ENCODE data around the gene KCNMA1.

The KCNMA1 gene

DNA sequence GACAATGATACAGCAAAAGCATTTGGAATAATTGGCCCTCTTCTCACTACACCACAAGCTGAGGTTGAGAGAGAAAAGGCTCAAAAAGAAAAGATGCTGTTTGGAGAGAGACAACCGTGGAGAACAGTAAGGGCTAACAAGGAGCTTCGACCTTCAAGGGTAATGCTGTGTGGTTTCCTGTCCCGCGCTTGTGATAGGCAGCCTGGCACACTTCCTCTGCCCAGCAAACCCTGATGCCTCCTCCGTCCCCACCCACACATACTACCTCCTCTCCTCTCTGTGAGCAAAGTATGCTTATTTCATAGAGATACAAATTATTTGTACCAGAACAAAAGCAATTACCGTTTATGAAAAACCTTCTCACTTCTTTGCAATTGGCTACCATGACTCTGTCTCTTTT is 755.4 kb downstream of the KCNMA1 start:
- no peak overlapping the region for H2BK120ac ChIP-seq (ENCODE audit: low read depth, low read length)
- no peaks in the 10 kb centered on the region for H3K27me3 ChIP-seq (ENCODE audit: control insufficient read depth in 3 of 3, insufficient read depth in 3 of 3, low read depth in 1 of 3, low read length in 3 of 3)
- no peaks in the 10 kb centered on the region for H3K79me1 ChIP-seq (ENCODE audit: low read depth, low read length)
- no peak overlapping the region for H3K18ac ChIP-seq (ENCODE audit: low read length)
- no peak overlapping the region for H3K9ac ChIP-seq (ENCODE audit: low read depth, low read length, poor library complexity)
- H3K4me3 ChIP-seq (ENCODE audit: low read length in 2 of 2): no peak overlapping the region
- no peak overlapping the region for H3K14ac ChIP-seq (ENCODE audit: low read length)
- no peaks in the 10 kb centered on the region for H3K9me3 ChIP-seq (replicated peaks in 1 of 2; ENCODE audit: control insufficient read depth in 2 of 2, insufficient read depth in 1 of 2, low read depth in 1 of 2, low read length in 2 of 2)
- H3K36me3 ChIP-seq (replicated peaks in 1 of 2; ENCODE audit: control insufficient read depth in 2 of 2, insufficient read depth in 2 of 2, low read length in 2 of 2): no peaks in the 10 kb centered on the region
- H3K4ac ChIP-seq (ENCODE audit: low read length): no peak overlapping the region
- no peak overlapping the region for H2AK5ac ChIP-seq (ENCODE audit: low read depth, low read length)
- no peak overlapping the region for H4K8ac ChIP-seq (ENCODE audit: low read depth, low read length)
- H2BK15ac ChIP-seq (ENCODE audit: low read length): no peak overlapping the region
- H2BK12ac ChIP-seq (ENCODE audit: low read length): no peak overlapping the region
- DNase-seq (ENCODE audit: low spot score): no peak
- H3K27ac ChIP-seq (replicated peaks; ENCODE audit: low read length): no peak overlapping the region
- no peak overlapping the region for H3K4me2 ChIP-seq (ENCODE audit: insufficient read depth, low read length, poor library complexity, severe bottlenecking)
- H2AFZ ChIP-seq (ENCODE audit: low read length): no peak overlapping the region
- H3K23ac ChIP-seq (ENCODE audit: low read depth, low read length, poor library complexity): no peak overlapping the region
- no peak overlapping the region for H2BK5ac ChIP-seq (ENCODE audit: low read length)
- WGBS, 2 donors (ENCODE audit: extremely low coverage in 2 of 2, insufficient read length in 2 of 2, insufficient replicate concordance in 1 of 2): no CpG with 5 or more reads among the region's 6 CpGs
- H4K91ac ChIP-seq (ENCODE audit: low read depth, low read length, poor library complexity): no peak overlapping the region
- peaks cover 0 to 7% of the 10 kb centered on the region in 2 donors for H3K4me1 ChIP-seq (ENCODE audit: control insufficient read depth in 2 of 2, insufficient read depth in 1 of 2, low read depth in 1 of 2, low read length in 2 of 2)

DNA sequence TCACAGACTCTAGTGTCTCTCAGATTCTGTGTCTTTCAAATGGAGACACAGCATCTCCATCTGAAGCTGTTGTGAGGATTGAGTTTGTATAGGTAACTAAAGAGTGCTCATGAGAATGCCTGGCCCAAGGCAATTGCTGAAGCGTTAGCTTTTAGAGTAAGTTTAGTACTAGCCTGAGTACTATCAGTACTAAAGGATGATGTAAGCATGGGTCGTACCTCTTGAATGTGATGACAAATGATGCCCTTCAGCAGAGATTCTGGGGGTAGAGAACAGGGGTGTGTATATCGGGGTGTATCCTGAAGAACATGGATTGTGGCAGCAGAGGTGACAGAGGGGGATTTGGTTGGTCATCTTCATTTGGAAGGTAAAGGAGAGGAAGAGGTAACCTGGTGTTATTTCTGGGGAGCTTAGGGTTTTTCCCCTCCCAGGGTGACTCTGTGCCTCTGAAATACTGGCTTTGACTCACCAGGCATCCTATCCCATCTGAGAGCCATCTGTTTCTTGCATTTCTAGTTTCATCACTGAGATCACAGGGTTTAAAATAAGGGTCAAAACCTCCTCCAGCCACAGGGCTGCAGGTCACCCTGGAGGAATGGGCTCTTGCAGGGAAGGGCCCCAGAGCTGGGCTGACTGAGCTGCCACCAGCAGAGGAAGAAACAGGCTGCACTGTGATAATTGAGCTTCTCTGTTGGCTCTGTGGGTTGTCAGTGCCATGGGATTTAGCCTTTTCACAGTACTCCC is 756.0 kb downstream of the KCNMA1 start:
- Histone ChIP-seq H3K4me3 (ENCODE audit: low read length in 2 of 2) (no peak overlapping the region), H2AFZ (ENCODE audit: low read length) (no peak overlapping the region), H3K4me2 (ENCODE audit: insufficient read depth, low read length, poor library complexity, severe bottlenecking) (no peak overlapping the region), H3K9ac (ENCODE audit: low read depth, low read length, poor library complexity) (no peak overlapping the region), H2BK5ac (ENCODE audit: low read length) (no peak overlapping the region), H3K4me1 (ENCODE audit: control insufficient read depth in 2 of 2, insufficient read depth in 1 of 2, low read depth in 1 of 2, low read length in 2 of 2) (peaks cover 0 to 7% of the 10 kb centered on the region in 2 donors), H2AK5ac (ENCODE audit: low read depth, low read length) (no peak overlapping the region), H3K27me3 (ENCODE audit: control insufficient read depth in 3 of 3, insufficient read depth in 3 of 3, low read depth in 1 of 3, low read length in 3 of 3) (no peaks in the 10 kb centered on the region), H2BK12ac (ENCODE audit: low read length) (no peak overlapping the region), H4K8ac (ENCODE audit: low read depth, low read length) (no peak overlapping the region), H3K79me1 (ENCODE audit: low read depth, low read length) (no peaks in the 10 kb centered on the region), H3K27ac (replicated peaks; ENCODE audit: low read length) (no peak overlapping the region), H3K4ac (ENCODE audit: low read length) (no peak overlapping the region), H3K9me3 (replicated peaks in 1 of 2; ENCODE audit: control insufficient read depth in 2 of 2, insufficient read depth in 1 of 2, low read depth in 1 of 2, low read length in 2 of 2) (no peaks in the 10 kb centered on the region), H2BK120ac (ENCODE audit: low read depth, low read length) (no peak overlapping the region), H3K18ac (ENCODE audit: low read length) (no peak overlapping the region), H3K36me3 (replicated peaks in 1 of 2; ENCODE audit: control insufficient read depth in 2 of 2, insufficient read depth in 2 of 2, low read length in 2 of 2) (no peaks in the 10 kb centered on the region), H4K91ac (ENCODE audit: low read depth, low read length, poor library complexity) (no peak overlapping the region), H3K23ac (ENCODE audit: low read depth, low read length, poor library complexity) (no peak overlapping the region), H3K14ac (ENCODE audit: low read length) (no peak overlapping the region), H2BK15ac (ENCODE audit: low read length) (no peak overlapping the region)
- DNase-seq (ENCODE audit: low spot score): no peak
- no CpG with 5 or more reads among the region's 3 CpGs for WGBS, 2 donors (ENCODE audit: extremely low coverage in 2 of 2, insufficient read length in 2 of 2, insufficient replicate concordance in 1 of 2)

GRCh38 chr10:76880931-76881330 is 756.7 kb downstream of the KCNMA1 start:
- Histone ChIP-seq H3K18ac (ENCODE audit: low read length) (no peak overlapping the region), H2AK5ac (ENCODE audit: low read depth, low read length) (no peak overlapping the region), H3K79me1 (ENCODE audit: low read depth, low read length) (no peaks in the 10 kb centered on the region), H3K23ac (ENCODE audit: low read depth, low read length, poor library complexity) (no peak overlapping the region), H3K27ac (replicated peaks; ENCODE audit: low read length) (no peak overlapping the region), H2BK15ac (ENCODE audit: low read length) (no peak overlapping the region), H3K36me3 (replicated peaks in 1 of 2; ENCODE audit: control insufficient read depth in 2 of 2, insufficient read depth in 2 of 2, low read length in 2 of 2) (no peaks in the 10 kb centered on the region), H4K8ac (ENCODE audit: low read depth, low read length) (no peak overlapping the region), H4K91ac (ENCODE audit: low read depth, low read length, poor library complexity) (no peak overlapping the region), H2BK120ac (ENCODE audit: low read depth, low read length) (no peak overlapping the region), H2BK5ac (ENCODE audit: low read length) (no peak overlapping the region), H3K27me3 (ENCODE audit: control insufficient read depth in 3 of 3, insufficient read depth in 3 of 3, low read depth in 1 of 3, low read length in 3 of 3) (no peaks in the 10 kb centered on the region), H3K9me3 (replicated peaks in 1 of 2; ENCODE audit: control insufficient read depth in 2 of 2, insufficient read depth in 1 of 2, low read depth in 1 of 2, low read length in 2 of 2) (no peaks in the 10 kb centered on the region), H3K14ac (ENCODE audit: low read length) (no peak overlapping the region), H3K4me2 (ENCODE audit: insufficient read depth, low read length, poor library complexity, severe bottlenecking) (no peak overlapping the region), H3K9ac (ENCODE audit: low read depth, low read length, poor library complexity) (no peak overlapping the region), H3K4ac (ENCODE audit: low read length) (no peak overlapping the region), H3K4me1 (ENCODE audit: control insufficient read depth in 2 of 2, insufficient read depth in 1 of 2, low read depth in 1 of 2, low read length in 2 of 2) (peaks cover 0 to 6% of the 10 kb centered on the region in 2 donors), H3K4me3 (ENCODE audit: low read length in 2 of 2) (no peak overlapping the region), H2BK12ac (ENCODE audit: low read length) (no peak overlapping the region), H2AFZ (ENCODE audit: low read length) (no peak overlapping the region)
- WGBS, 2 donors (ENCODE audit: extremely low coverage in 2 of 2, insufficient read length in 2 of 2, insufficient replicate concordance in 1 of 2): no CpG with 5 or more reads among the region's 4 CpGs
- no peak for DNase-seq (ENCODE audit: low spot score)

DNA sequence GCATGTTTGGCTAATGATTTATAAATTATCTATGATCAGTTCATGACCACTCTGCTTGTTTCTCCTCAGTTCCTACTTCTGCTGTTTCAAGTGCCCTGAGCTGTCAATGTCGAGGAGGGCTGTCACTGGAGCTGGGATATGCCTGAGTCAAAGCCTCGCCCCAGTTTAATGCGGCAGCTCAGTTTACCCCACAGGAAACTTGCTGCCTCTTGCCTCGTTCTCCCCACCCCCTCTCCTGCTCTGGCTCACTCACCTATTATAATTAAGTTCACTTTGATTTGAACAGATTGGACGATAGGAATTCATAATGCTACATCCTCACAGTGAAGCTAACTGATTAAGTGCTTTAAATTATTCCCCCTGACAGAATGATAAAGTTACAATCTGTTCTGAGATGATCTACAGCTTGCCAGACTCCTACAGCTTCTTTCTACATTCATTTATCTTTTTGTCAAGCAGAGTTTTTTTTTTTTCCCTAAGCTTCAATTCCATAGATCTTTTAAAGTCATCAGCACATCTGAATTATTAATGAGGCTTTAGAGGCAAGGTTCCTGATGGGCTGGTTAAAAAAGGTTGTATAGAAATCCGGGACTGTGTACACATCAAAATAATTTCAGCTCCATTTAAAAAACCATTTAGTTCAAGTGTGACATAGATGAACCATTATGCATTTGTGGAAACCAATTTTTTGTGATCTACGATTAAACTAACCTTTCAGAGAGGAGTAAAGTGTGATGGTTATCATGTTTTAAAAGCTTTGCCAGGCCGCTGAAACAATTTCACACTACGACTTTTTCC is 758.3 kb downstream of the KCNMA1 start:
- no peak overlapping the region for H4K8ac ChIP-seq (ENCODE audit: low read depth, low read length)
- H3K4me3 ChIP-seq (ENCODE audit: low read length in 2 of 2): no peak overlapping the region
- no peak overlapping the region for H2AFZ ChIP-seq (ENCODE audit: low read length)
- H3K4me1 ChIP-seq (ENCODE audit: control insufficient read depth in 2 of 2, insufficient read depth in 1 of 2, low read depth in 1 of 2, low read length in 2 of 2): peaks cover 0 to 3% of the 10 kb centered on the region in 2 donors
- H3K9me3 ChIP-seq (replicated peaks in 1 of 2; ENCODE audit: control insufficient read depth in 2 of 2, insufficient read depth in 1 of 2, low read depth in 1 of 2, low read length in 2 of 2): no peaks in the 10 kb centered on the region
- no peak overlapping the region for H4K91ac ChIP-seq (ENCODE audit: low read depth, low read length, poor library complexity)
- H3K4ac ChIP-seq (ENCODE audit: low read length): no peak overlapping the region
- H2BK120ac ChIP-seq (ENCODE audit: low read depth, low read length): no peak overlapping the region
- no peak overlapping the region for H2BK12ac ChIP-seq (ENCODE audit: low read length)
- no peaks in the 10 kb centered on the region for H3K79me1 ChIP-seq (ENCODE audit: low read depth, low read length)
- H3K18ac ChIP-seq (ENCODE audit: low read length): no peak overlapping the region
- no peak overlapping the region for H3K27ac ChIP-seq (replicated peaks; ENCODE audit: low read length)
- no peaks in the 10 kb centered on the region for H3K27me3 ChIP-seq (ENCODE audit: control insufficient read depth in 3 of 3, insufficient read depth in 3 of 3, low read depth in 1 of 3, low read length in 3 of 3)
- WGBS, 2 donors (ENCODE audit: extremely low coverage in 2 of 2, insufficient read length in 2 of 2, insufficient replicate concordance in 1 of 2): no CpG with 5 or more reads among the region's 9 CpGs
- H3K14ac ChIP-seq (ENCODE audit: low read length): no peak overlapping the region
- H2BK15ac ChIP-seq (ENCODE audit: low read length): no peak overlapping the region
- no peak overlapping the region for H2AK5ac ChIP-seq (ENCODE audit: low read depth, low read length)
- H3K23ac ChIP-seq (ENCODE audit: low read depth, low read length, poor library complexity): no peak overlapping the region
- no peak overlapping the region for H3K9ac ChIP-seq (ENCODE audit: low read depth, low read length, poor library complexity)
- H3K4me2 ChIP-seq (ENCODE audit: insufficient read depth, low read length, poor library complexity, severe bottlenecking): no peak overlapping the region
- DNase-seq (ENCODE audit: low spot score): no peak
- H2BK5ac ChIP-seq (ENCODE audit: low read length): no peak overlapping the region
- no peaks in the 10 kb centered on the region for H3K36me3 ChIP-seq (replicated peaks in 1 of 2; ENCODE audit: control insufficient read depth in 2 of 2, insufficient read depth in 2 of 2, low read length in 2 of 2)

Data from neuronal stem cell (in vitro differentiated cells).